Neuronal stem cell (in vitro differentiated cells): Measurements from ENCODE around the gene LRMDA.

Experiments used
- DNase-seq: peaks from one replicate; pipeline ENCODE4 v3.0.0-alpha.2; 2013; ENCODE audit warnings: low spot score
- H2AFZ ChIP-seq: one replicate; pipeline ENCODE4 v1.6.1; 2013; ENCODE audit warnings: mild to moderate bottlenecking, low read length, inconsistent platforms
- H2AK5ac ChIP-seq: 2 replicates; pipeline ENCODE4 v1.6.1; 2013; ENCODE audit warnings: low read depth, mild to moderate bottlenecking, inconsistent platforms, low read length, moderate library complexity, mixed read lengths
- H2BK120ac ChIP-seq: 2 replicates; pipeline ENCODE4 v1.6.1; 2013; ENCODE audit warnings: low read depth, mild to moderate bottlenecking, inconsistent platforms, low read length, moderate library complexity, mixed read lengths
- H2BK12ac ChIP-seq: one replicate; pipeline ENCODE4 v1.6.1; 2013; ENCODE audit warnings: low read length, inconsistent platforms
- H2BK15ac ChIP-seq: 2 replicates; pipeline ENCODE4 v1.6.1; 2013; ENCODE audit warnings: mild to moderate bottlenecking, low read length, inconsistent platforms, mixed read lengths
- H2BK5ac ChIP-seq: one replicate; pipeline ENCODE4 v1.6.1; 2013; ENCODE audit warnings: inconsistent platforms, mild to moderate bottlenecking, low read length, moderate library complexity
- H3K14ac ChIP-seq: one replicate; pipeline ENCODE4 v1.6.1; 2013; ENCODE audit warnings: low read length, inconsistent platforms
- H3K18ac ChIP-seq: 2 replicates; pipeline ENCODE4 v1.6.1; 2013; ENCODE audit warnings: low read length, inconsistent platforms
- H3K23ac ChIP-seq: 2 replicates; pipeline ENCODE4 v1.6.1; 2013; ENCODE audit warnings: low read depth, mild to moderate bottlenecking, mixed read lengths, low read length, inconsistent platforms; ENCODE audit not compliant: poor library complexity
- H3K27ac ChIP-seq: replicated peaks from 3 replicates; pipeline ENCODE4 v1.5.1; 2013; ENCODE audit warnings: low read length, inconsistent platforms
- H3K27me3 ChIP-seq, 3 experiments: 2 replicates each; pipeline ENCODE4 v1.6.1; 2013; ENCODE audit warnings: low read length in 3 of 3, mild to moderate bottlenecking in 2 of 3, inconsistent platforms in 1 of 3, low read depth in 1 of 3, mixed read lengths in 1 of 3, moderate library complexity in 1 of 3; ENCODE audit not compliant: control insufficient read depth in 3 of 3, insufficient read depth in 3 of 3
- H3K36me3 ChIP-seq, 2 donors: replicated peaks in 1 of 2; 2 replicates each; pipeline ENCODE4 v1.6.1; 2013; ENCODE audit warnings: low read length in 2 of 2; ENCODE audit not compliant: control insufficient read depth in 2 of 2, insufficient read depth in 2 of 2
- H3K4ac ChIP-seq: 2 replicates; pipeline ENCODE4 v1.6.1; 2013; ENCODE audit warnings: inconsistent platforms, mild to moderate bottlenecking, low read length, moderate library complexity
- H3K4me1 ChIP-seq, 2 donors: 1 replicate in 1 of 2; 2 replicates in 1 of 2; pipeline ENCODE4 v1.6.1; 2013; ENCODE audit warnings: low read length in 2 of 2, low read depth in 1 of 2; ENCODE audit not compliant: control insufficient read depth in 2 of 2, insufficient read depth in 1 of 2
- H3K4me2 ChIP-seq: one replicate; pipeline ENCODE4 v1.6.1; 2013; ENCODE audit warnings: mild to moderate bottlenecking, low read length, inconsistent platforms; ENCODE audit not compliant: insufficient read depth, poor library complexity, severe bottlenecking
- H3K4me3 ChIP-seq, 2 donors: 2 replicates each; pipeline ENCODE4 v1.5.1; 2013; ENCODE audit warnings: low read length in 2 of 2, mild to moderate bottlenecking in 2 of 2, inconsistent platforms in 1 of 2, moderate library complexity in 1 of 2
- H3K79me1 ChIP-seq: one replicate; pipeline ENCODE4 v1.6.1; 2013; ENCODE audit warnings: low read depth, mild to moderate bottlenecking, inconsistent platforms, low read length, moderate library complexity
- H3K9ac ChIP-seq: one replicate; pipeline ENCODE4 v1.6.1; 2013; ENCODE audit warnings: mild to moderate bottlenecking, low read depth, low read length, inconsistent platforms; ENCODE audit not compliant: poor library complexity
- H3K9me3 ChIP-seq, 2 donors: replicated peaks in 1 of 2; 2 replicates each; pipeline versions ENCODE3 to v1.6.1; 2013; ENCODE audit warnings: low read length in 2 of 2, mild to moderate bottlenecking in 2 of 2, inconsistent platforms in 1 of 2, low read depth in 1 of 2, mixed read lengths in 1 of 2, moderate library complexity in 1 of 2; ENCODE audit not compliant: control insufficient read depth in 2 of 2, insufficient read depth in 1 of 2
- H4K8ac ChIP-seq: one replicate; pipeline ENCODE4 v1.6.1; 2013; ENCODE audit warnings: low read depth, mild to moderate bottlenecking, inconsistent platforms, low read length, moderate library complexity
- H4K91ac ChIP-seq: one replicate; pipeline ENCODE4 v1.6.1; 2013; ENCODE audit warnings: low read length, low read depth, mild to moderate bottlenecking, inconsistent platforms; ENCODE audit not compliant: poor library complexity
- WGBS, 2 donors: extraction: QIAGEN DNeasy Blood & Tissue Kit; methylation state at CpG; one replicate each; pipeline ENCODE4 v1.1.7; 2013; ENCODE audit warnings: missing lambda C conversion rate in 2 of 2, mixed read lengths in 1 of 2; ENCODE audit not compliant: insufficient read length in 2 of 2, insufficient replicate concordance in 1 of 2; ENCODE audit errors: extremely low coverage in 2 of 2; 5-methylcytosine and 5-hydroxymethylcytosine counted together

Gene LRMDA

GRCh38 chr10:76111404-76111803 lies 680.0 kb downstream of the LRMDA start:
- Histone ChIP-seq H2BK15ac (no peak overlapping the region), H3K4ac (no peak overlapping the region), H3K14ac (no peak overlapping the region), H4K91ac (no peak overlapping the region), H4K8ac (no peak overlapping the region), H3K4me2 (no peak overlapping the region), H3K79me1 (no peaks in the 10 kb centered on the region), H3K27ac (no peak overlapping the region), H3K18ac (no peak overlapping the region), H2AK5ac (no peak overlapping the region), H2BK5ac (no peak overlapping the region), H2BK120ac (no peak overlapping the region), H3K27me3 (no peaks in the 10 kb centered on the region), H3K4me3 (no peak overlapping the region), H2AFZ (no peak overlapping the region), H2BK12ac (no peak overlapping the region), H3K9me3 (no peaks in the 10 kb centered on the region), H3K36me3 (no peaks in the 10 kb centered on the region), H3K4me1 (peaks cover 11 to 37% of the 10 kb centered on the region in 2 donors), H3K23ac (no peak overlapping the region), H3K9ac (no peak overlapping the region)
- no CpG with 5 or more reads among the region's 4 CpGs for WGBS, 2 donors
- no peak for DNase-seq

GRCh38 chr10:76111986-76112825 lies 680.8 kb downstream of the LRMDA start:
- H3K18ac ChIP-seq, result peak overlapping the region; percentile 91
- no peak overlapping the region for H2AFZ ChIP-seq
- H2AK5ac ChIP-seq, result peak overlapping the region; percentile 67
- no peak overlapping the region for H4K8ac ChIP-seq
- no peak overlapping the region for H4K91ac ChIP-seq
- peaks cover 11 to 30% of the 10 kb centered on the region in 2 donors for H3K4me1 ChIP-seq
- H3K4me3 ChIP-seq, result no peak overlapping the region
- H3K4me2 ChIP-seq, result peak overlapping the region; percentile 28
- no peaks in the 10 kb centered on the region for H3K9me3 ChIP-seq
- no peak overlapping the region for H3K14ac ChIP-seq
- H3K4ac ChIP-seq, result no peak overlapping the region
- H2BK5ac ChIP-seq, result no peak overlapping the region
- no peak overlapping the region for H3K27ac ChIP-seq
- peak overlapping the region; percentile 81 for H2BK120ac ChIP-seq
- H2BK15ac ChIP-seq, result peak overlapping the region; percentile 18
- no peak for DNase-seq
- H3K36me3 ChIP-seq, result no peaks in the 10 kb centered on the region
- peak overlapping the region; percentile 82 for H2BK12ac ChIP-seq
- H3K27me3 ChIP-seq, result no peaks in the 10 kb centered on the region
- H3K79me1 ChIP-seq, result no peaks in the 10 kb centered on the region
- no CpG with 5 or more reads among the region's 33 CpGs for WGBS, 2 donors
- H3K23ac ChIP-seq, result no peak overlapping the region
- no peak overlapping the region for H3K9ac ChIP-seq

GRCh38 chr10:76112826-76113150 lies 681.4 kb downstream of the LRMDA start:
- Histone ChIP-seq H3K27ac (no peak overlapping the region), H2BK5ac (no peak overlapping the region), H3K4me1 (peaks cover 11 to 29% of the 10 kb centered on the region in 2 donors), H3K9me3 (no peaks in the 10 kb centered on the region), H3K36me3 (no peaks in the 10 kb centered on the region), H2BK15ac (no peak overlapping the region), H3K4me3 (no peak overlapping the region), H3K79me1 (no peaks in the 10 kb centered on the region), H2BK120ac (no peak overlapping the region), H3K18ac (no peak overlapping the region), H3K14ac (no peak overlapping the region), H2BK12ac (no peak overlapping the region), H2AFZ (no peak overlapping the region), H4K91ac (no peak overlapping the region), H3K27me3 (peaks cover 0 to under 1% (median 0%) of the 10 kb centered on the region in 3 experiments), H3K4ac (no peak overlapping the region), H3K9ac (no peak overlapping the region), H3K23ac (no peak overlapping the region), H3K4me2 (no peak overlapping the region), H4K8ac (no peak overlapping the region), H2AK5ac (no peak overlapping the region)
- no CpG with 5 or more reads among the region's 2 CpGs for WGBS, 2 donors
- no peak for DNase-seq

GRCh38 chr10:76113952-76114351 lies 682.5 kb downstream of the LRMDA start:
- Histone ChIP-seq H3K27me3 (peaks cover 0 to 7% (median 0%) of the 10 kb centered on the region in 3 experiments), H3K9me3 (no peaks in the 10 kb centered on the region), H2AFZ (peak overlapping the region; percentile 44), H3K4me1 (peaks cover 11 to 29% of the 10 kb centered on the region in 2 donors), H2BK15ac (no peak overlapping the region), H3K4ac (no peak overlapping the region), H3K36me3 (no peaks in the 10 kb centered on the region), H3K23ac (no peak overlapping the region), H3K27ac (peak overlapping the region; percentile 30), H4K8ac (no peak overlapping the region), H3K79me1 (no peaks in the 10 kb centered on the region), H3K18ac (no peak overlapping the region), H2BK120ac (no peak overlapping the region), H3K9ac (no peak overlapping the region), H2AK5ac (no peak overlapping the region), H4K91ac (no peak overlapping the region), H2BK5ac (no peak overlapping the region), H3K4me2 (no peak overlapping the region), H2BK12ac (no peak overlapping the region), H3K4me3 (no peak overlapping the region), H3K14ac (no peak overlapping the region)
- DNase-seq, result peak; percentile 32
- WGBS, 2 donors, result no CpG with 5 or more reads among the region's 4 CpGs
